ENCODE results near the gene CRYBG1.
"Not testable (repeated sequence)": the region's sequence is repeated elsewhere in the genome, so short reads cannot be mapped to it uniquely, and the experiment has no call there.

Gene CRYBG1

DNA sequence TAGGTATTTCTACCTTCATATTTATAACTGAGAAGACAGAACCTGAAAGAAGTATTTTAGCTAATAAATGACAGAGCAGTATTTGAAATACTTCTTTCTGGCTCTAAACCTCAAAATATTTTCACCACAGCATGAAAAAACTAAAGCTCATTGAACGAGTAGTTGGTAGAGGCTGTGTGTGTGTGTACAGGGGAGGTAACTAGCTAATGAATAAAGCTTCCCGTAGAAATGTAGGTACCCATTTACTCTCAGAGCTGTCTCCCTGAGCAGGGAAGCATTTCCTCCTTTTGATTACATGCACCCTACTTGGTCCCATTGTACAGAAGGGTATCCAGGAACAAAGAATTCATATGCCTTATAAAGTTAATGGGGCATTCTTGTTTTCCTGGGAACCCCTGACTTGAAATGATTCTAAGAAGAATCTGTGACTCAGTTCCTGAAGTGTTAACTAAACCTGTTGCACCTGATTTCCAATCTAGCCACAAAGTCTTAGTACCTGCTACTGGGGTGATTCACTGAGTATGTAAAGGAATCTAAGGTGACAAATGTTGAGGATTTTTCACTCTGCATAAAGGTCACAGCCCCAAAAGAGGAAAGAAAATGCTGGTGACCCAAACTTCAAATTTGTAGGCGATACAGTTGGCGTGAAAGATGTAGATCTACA is 12.5 kb downstream of the CRYBG1 start:
- no peak for DNase-seq (ENCODE audit: low read depth)
- no peak overlapping the region for H3K4me3 ChIP-seq (ENCODE audit: low read depth, low read length)

GRCh38 chr6:106373502-106374239 is 13.2 kb downstream of the CRYBG1 start:
- no peak overlapping the region for H3K4me3 ChIP-seq (ENCODE audit: low read depth, low read length)
- no peak for DNase-seq (ENCODE audit: low read depth)

DNA sequence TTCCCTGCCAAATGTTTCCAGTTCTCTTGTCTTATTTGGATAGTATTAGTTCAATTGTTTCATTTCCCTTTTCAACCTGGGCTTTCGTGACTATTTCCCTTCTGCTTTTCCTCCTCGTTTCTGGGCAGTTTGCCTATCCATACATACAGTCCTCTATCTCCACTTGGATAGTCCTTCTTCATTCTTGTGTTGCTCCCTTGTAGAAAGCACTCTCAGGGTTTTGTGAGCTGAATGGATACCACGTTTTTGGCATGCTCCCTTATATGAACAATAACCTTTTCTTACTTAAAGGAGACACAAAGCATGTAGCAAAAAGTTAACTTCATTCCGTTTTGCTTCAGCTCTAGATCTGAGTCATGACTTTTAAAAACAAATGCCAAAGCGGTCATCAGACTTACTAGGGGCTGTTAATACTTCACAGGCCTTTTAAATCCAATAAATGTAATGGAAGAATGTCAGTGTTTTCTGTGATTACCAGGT is 16.6 kb downstream of the CRYBG1 start:
- peak; percentile 24 for DNase-seq (ENCODE audit: low read depth)
- H3K4me3 ChIP-seq (ENCODE audit: low read depth, low read length) = no peak overlapping the region

DNA sequence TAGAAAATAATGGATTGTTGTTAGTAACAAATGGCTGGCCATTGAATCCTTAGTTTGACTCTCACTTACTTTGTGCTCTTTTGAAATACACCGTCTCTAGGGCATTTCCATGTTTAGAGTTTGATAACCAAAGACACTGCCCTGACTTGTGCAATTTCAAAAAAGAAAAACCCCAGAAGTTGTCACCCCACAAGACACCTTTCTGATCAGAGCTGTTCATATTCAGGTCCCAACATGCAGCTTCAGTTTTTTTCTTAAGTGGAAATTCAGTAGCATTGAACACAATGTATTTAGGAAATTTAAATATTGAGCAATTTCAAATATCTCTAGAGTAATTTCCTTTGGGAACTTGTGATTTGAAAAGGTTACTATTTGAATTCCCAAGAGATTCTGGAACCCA is 19.4 kb downstream of the CRYBG1 start:
- no peak overlapping the region for H3K4me3 ChIP-seq (ENCODE audit: low read depth, low read length)
- DNase-seq (ENCODE audit: low read depth) = no peak

- no peak overlapping the region for H3K4me3 ChIP-seq (ENCODE audit: low read depth, low read length)
- DNase-seq (ENCODE audit: low read depth) = no peak
These were observed 19.9 kb downstream of the CRYBG1 start for GRCh38 chr6:106380407-106380806.

DNA sequence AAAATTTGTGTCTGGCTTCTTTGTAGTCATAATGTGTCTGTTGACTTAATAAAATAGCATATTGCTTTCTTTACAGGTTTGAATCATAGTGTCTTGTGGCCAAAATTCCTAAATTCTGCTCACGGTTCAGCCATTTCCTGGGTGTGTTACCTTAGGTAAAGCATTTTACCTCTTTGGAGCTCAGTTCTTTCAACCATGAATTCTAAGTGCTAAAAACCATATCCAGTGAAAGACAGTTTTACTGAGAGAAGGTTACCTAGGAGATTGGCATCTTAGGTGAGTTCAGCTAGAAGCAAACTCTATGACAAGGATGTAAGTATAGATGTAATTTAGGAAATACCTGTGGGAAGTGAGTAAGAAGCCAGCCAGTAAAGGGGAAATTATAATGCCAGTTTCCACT is 20.7 kb downstream of the CRYBG1 start:
- H3K4me3 ChIP-seq (ENCODE audit: low read depth, low read length) = no peak overlapping the region
- DNase-seq (ENCODE audit: low read depth) = no peak

- no peak for DNase-seq (ENCODE audit: low read depth)
- no peak overlapping the region for H3K4me3 ChIP-seq (ENCODE audit: low read depth, low read length)
These were observed 21.4 kb downstream of the CRYBG1 start for GRCh38 chr6:106381881-106382280.

DNA sequence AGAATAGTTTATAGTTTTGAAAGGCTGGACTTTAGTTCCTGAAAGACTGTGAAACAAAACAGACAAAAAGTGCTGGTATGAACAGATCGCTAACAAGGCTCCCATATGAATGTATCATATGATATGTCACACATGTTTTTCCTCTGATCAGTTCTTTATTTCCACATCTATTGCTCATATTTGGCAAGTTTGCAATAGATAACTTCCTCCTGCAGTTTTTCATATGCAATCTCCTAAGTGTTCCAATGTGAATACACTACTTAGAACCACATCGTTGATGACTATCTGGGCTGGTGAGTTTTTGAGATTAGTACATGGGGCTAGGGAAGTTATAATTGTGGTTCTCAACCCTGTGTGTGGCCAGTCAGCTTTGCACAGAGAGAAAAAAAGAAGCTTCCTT is 23.1 kb downstream of the CRYBG1 start:
- H3K4me3 ChIP-seq (ENCODE audit: low read depth, low read length) = no peak overlapping the region
- DNase-seq (ENCODE audit: low read depth) = no peak

DNA sequence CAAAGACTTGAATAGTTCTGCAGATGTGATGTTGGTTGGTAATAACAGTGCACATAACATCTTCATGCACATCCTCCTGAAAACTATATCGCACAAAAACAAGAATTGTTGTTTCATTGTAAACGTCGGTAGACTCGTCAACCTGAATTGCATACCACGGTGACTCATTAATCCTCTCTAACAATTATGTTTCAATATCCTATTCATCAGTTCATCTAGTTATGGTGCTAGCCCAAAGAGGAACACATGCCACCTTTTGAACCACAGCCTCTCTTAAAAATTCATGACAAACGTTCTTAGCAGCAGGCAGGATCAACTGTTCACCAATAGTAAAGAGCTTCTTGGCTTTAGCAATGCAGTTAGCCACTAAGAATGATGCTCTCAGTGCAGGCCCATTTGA is 25.0 kb downstream of the CRYBG1 start:
- no peak for DNase-seq (ENCODE audit: low read depth)
- no peak overlapping the region for H3K4me3 ChIP-seq (ENCODE audit: low read depth, low read length)

GRCh38 chr6:106387875-106388274 is 27.4 kb downstream of the CRYBG1 start:
- DNase-seq (ENCODE audit: low read depth) = no peak
- no peak overlapping the region for H3K4me3 ChIP-seq (ENCODE audit: low read depth, low read length)

DNA sequence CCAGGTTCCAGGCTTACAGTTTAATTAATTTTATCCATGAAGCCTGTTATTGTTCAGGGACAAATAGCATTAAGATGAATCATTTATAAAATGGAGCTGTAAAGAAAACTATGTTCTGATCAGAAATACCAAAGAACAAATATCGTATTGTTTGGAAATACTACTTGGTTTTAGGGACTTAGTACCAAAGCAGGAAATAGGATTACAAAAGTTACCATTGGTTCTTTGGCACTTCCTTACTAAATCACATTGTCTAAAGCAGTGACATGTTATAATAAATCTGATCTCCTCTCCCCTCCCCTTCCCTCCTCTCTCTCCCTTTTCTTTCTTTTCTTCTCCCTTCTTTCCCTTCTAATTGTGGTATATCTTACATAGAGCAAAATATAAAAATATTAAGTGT is 29.6 kb downstream of the CRYBG1 start:
- no peak for DNase-seq (ENCODE audit: low read depth)

DNA sequence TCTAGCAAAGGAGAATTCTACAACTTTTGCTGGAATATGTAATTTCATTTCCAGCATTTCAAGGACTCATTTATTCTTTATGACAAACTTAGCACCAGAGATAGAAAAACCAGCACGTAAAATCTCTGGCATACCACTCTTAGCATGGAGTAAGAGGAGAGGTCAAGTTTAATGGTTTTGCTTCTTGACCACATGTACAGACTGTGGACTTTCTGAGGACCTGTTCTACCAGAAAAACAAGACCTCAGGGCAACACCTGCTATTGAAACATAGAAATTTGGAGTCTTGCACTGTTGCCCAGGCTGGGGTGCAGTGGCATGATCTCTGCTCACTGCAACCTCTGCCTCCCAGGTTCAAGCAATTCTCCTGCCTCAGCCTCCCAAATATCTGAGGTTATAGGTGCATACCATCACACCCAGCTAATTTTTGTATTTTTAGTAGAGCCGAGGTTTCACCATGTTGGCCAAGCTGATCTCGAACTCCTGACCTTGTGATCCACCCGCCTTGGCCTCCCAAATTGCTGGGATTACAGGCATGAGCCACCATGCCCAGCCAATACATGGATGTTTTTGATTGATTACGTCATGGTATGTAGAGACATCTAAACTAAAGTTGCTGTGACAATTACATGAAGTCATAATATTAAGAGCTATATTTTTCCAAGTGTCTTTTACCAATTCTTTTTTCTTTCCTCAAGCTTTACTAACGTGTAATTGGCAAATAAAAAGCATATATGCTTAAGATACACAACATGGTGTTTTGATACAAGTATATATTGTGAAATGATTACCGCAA is 36.1 kb downstream of the CRYBG1 start:
- DNase-seq (ENCODE audit: low read depth) = no peak
- no peak overlapping the region for H3K4me3 ChIP-seq (ENCODE audit: low read depth, low read length)

More for the DNA sequence above, 29.6 kb downstream of the CRYBG1 start:
- no peak overlapping the region for H3K4me3 ChIP-seq (ENCODE audit: low read depth, low read length)

DNA sequence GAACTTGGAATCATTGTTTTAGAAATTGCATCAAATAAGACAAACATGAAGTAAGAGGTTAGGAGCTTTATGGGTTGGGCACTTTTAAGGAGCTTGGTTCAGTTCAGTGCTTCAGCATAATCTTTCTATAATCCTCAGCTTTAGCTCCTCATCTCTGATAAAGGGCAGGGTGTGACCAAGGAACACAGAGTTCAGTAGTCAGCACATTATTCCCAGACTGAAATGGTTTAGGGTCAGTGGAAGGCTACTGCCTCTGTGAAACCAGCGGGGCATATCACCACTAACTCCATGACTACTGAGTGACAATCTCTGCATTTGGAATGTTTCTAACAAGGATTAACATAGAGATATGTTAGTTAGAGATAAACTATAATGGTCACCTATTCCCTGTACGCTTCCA is 36.9 kb downstream of the CRYBG1 start:
- no peak for DNase-seq (ENCODE audit: low read depth)
- H3K4me3 ChIP-seq (ENCODE audit: low read depth, low read length) = no peak overlapping the region

GRCh38 chr6:106398621-106399020 is 38.1 kb downstream of the CRYBG1 start:
- H3K4me3 ChIP-seq (ENCODE audit: low read depth, low read length) = no peak overlapping the region
- no peak for DNase-seq (ENCODE audit: low read depth)

DNA sequence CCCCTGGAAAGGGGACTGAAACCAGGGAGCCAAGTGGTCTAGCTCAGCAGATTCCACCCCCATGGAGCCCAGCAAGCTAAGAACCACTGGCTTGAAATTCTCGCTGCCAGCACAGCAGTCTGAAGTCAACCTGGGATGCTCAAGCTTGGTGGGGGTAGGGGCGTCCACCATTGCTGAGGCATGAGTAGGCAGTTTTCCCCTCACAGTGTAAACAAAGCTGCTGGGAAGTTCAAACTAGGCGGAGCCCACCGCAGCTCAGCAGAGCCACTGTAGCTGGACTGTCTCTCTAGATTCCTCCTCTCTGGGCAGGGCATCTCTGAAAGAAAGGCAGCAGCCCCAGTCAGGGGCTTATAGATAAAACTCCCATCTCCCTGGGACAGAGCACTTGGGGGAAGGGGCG is 44.5 kb downstream of the CRYBG1 start:
- DNase-seq (ENCODE audit: low read depth) = not testable (repeated sequence)

DNA sequence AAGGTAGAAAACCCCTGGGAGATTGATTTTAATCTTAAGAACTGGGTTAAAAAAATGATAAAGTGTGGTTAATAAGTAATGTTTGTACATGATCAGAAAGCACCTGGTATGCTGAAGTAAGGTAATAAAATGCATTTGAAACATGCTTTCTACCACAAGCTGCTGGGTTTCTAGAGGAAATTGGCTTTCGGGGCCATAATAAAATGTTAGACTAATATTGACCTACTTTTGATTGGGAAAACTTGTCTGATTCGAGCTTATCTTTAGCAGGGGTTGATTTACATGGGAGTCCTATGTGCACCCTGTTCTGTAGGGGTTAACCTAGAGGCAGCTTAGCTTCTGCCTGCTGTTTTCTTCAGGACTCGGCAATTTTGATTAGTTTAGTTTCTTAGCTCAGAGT is 50.5 kb downstream of the CRYBG1 start:
- no peak for DNase-seq (ENCODE audit: low read depth)
- no peak overlapping the region for H3K4me3 ChIP-seq (ENCODE audit: low read depth, low read length)

More for the DNA sequence above, 44.5 kb downstream of the CRYBG1 start:
- H3K4me3 ChIP-seq (ENCODE audit: low read depth, low read length) = not testable (repeated sequence)

DNA sequence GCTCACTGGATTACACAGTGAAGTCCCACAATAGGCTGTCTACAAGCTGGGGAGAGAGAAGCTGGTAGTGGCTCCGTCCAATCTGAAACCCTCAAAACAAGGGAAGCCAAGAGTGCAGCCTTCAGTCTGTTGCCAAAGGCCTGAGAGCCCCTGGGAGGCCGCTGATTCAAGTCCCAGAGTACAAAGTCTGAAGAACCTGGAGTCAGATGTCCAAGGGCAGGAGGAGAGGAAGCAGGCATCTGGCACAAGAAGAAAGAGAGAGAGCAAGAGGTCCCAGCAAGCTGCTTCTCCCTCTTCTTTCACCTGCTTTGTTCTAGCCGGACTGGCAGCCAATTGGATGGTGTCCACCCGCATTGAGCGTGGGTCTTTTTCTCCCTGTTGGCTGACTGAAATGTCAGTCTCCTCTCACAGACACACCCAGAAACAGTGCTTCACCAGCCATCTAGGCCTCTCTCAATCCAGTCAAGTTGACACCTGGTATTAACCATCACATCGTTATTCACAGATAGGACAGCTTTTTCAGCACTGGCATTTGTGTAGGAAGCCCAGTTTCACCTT is 51.2 kb downstream of the CRYBG1 start:
- DNase-seq (ENCODE audit: low read depth) = no peak

DNA sequence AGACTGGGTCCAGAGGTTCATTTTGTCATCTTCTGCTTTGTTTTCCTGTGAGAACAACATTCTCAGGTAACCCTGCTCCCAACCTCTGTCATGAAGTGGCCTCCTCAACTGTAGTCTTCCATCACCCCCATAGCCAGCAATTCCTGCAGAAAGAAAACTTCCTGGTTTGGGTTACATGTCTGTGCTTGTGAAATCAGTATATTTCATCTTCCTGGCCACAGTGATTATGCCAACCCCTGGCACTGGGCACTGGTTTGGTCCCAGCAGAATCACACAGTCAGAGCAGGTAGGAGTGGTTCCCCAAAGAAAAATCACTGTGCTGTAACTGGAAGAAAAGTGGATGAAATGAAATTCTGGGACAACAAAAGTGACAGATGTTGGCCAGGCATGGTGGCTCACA is 52.5 kb downstream of the CRYBG1 start:
- H3K4me3 ChIP-seq (ENCODE audit: low read depth, low read length) = no peak overlapping the region
- DNase-seq (ENCODE audit: low read depth) = no peak

More for the DNA sequence above, 51.2 kb downstream of the CRYBG1 start:
- H3K4me3 ChIP-seq (ENCODE audit: low read depth, low read length) = no peak overlapping the region

DNA sequence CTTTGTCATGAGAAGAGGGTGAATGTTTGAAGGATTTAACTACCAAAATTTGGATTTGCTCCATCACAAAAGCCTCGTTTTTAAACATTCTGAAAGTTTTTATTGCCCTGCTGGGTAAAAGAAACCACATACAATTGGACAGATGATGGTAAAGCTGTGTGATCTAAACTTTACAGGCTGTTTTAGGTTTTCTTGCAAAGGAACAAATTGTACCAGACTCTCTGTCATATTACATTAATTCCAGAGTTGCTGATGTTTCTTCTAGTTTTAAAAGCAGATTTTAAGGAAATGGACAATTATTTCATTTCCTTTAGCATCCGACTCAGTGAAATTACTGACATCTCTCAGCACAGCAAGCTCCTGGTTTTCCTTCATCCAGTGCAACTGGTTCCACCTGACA is 53.2 kb downstream of the CRYBG1 start:
- no peak for DNase-seq (ENCODE audit: low read depth)
- H3K4me3 ChIP-seq (ENCODE audit: low read depth, low read length) = no peak overlapping the region

DNA sequence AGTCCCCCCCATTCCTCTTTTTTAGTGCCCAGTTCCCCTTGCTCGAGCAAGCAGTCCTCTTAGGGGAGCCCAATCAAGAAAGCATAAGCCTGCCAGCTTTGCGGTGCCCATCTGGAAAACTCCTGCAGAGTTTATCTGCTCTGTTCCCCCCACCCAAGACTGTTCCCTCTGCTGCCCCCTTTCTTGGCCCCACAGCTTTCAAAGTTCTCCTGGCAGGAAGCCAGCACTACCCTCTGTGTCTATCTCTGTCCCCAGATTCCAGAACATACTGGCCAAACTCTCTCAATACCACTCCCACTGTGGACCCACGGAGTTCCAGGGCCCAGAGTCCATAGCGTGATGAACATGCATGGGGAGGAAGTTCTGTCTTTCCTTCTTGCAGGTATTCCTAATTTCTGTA is 55.4 kb downstream of the CRYBG1 start:
- H3K4me3 ChIP-seq (ENCODE audit: low read depth, low read length) = no peak overlapping the region
- no peak for DNase-seq (ENCODE audit: low read depth)

Data from skeletal muscle cell (primary cell).